MM.1S (cell line): Measurements from ENCODE around the gene ACE.

Experiments
- CTCF ChIP-seq: fragments of 300-600 bp; sonication (generic); IDR thresholded peaks from 2 replicates; pipeline ENCODE4 v1.5.1; 2016; ENCODE audit warnings: antibody characterized with exemption, low read length, mixed read lengths
- EZH2phosphoT487 ChIP-seq: fragments of 300-600 bp; sonication (generic); IDR thresholded peaks from 2 replicates; pipeline ENCODE4 v1.6.1; 2018; ENCODE audit warnings: antibody characterized with exemption, low read length

GRCh38 chr17:63452962-63453551 lies 23.8 kb upstream of the ACE start:
- no peak for TF ChIP-seq CTCF
- no peak for TF ChIP-seq EZH2phosphoT487
